Measurements from ENCODE around the gene CDKN2D.
"Not testable (repeated sequence)": the region's sequence is repeated elsewhere in the genome, so short reads cannot be mapped to it uniquely, and the experiment has no call there.

The CDKN2D gene

DNA sequence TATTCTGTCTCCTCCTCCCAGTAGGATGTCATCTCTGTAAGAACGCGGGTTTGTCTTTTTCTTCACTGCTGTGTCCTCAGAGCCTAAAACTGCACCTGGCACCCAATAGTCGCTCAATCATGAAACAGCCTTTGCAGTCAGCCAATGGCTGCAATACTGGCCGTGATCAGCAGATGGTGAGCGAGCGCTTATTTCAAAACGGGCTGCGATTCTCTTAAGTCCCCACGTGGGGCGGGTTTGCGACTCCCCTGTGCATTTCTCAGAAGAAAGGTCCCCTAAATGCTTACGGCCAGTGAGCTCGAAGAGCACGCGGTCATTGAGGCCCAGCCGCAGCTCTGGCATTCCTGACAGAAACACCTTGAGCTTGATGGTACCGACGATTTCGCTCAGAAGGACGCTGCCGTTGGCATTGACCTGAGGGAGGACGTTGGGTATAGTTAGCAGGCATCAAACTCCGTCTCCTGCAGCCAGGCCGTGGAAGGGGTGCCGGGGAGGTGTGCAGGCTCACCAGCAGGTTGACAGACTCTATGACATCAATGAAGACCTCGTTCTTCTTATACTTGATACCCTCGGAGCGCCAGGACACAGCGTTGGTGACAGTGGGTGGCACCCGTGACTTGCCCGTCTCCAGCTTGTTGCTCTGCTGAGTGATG lies 12.3 kb upstream of the CDKN2D start:
- DNase-seq (ENCODE audit: low spot score) = peak; percentile 94

- no peak for DNase-seq (ENCODE audit: low spot score)
Measured at GRCh38 chr19:10577951-10578350, 9.2 kb upstream of the CDKN2D start.

DNA sequence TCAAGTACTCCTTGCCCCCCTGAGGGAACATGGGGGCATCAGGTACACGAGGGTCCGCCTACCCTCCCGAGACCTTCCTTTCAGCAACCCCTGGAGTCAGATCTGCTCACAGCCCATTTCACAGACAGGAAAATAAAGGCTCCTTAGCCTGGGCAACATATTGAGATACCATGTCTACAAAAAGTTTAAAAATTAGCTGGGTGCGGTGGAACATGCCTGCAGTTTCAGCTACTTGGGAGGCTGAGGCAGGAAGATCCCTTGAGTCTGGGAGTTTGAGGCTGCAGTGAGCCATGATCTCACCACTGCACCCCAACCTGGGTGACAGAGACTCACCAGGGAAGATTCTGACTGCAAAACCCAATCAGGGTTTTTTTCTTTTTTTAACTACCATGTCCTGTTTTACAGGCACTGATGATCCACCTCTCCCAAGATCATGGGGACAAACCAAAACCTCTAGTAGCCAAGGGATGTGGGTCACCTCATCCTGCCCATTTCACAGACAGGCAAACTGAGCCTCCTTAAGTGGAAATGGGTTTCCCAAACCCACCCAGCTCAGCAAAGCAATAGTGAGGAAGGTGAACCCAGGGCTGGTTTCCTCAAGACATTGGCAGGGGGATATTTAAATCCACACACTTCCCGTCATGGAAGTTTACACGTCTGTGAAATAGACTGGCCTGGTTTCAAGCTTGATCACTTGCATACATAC lies 6.4 kb upstream of the CDKN2D start:
- no peak for DNase-seq (ENCODE audit: low spot score)

- no peak for DNase-seq (ENCODE audit: low spot score)
Measured at GRCh38 chr19:10574462-10574861, 5.7 kb upstream of the CDKN2D start.

- DNase-seq (ENCODE audit: low spot score) = not testable (repeated sequence)
Measured at GRCh38 chr19:10573793-10574192, 5.0 kb upstream of the CDKN2D start.

DNA sequence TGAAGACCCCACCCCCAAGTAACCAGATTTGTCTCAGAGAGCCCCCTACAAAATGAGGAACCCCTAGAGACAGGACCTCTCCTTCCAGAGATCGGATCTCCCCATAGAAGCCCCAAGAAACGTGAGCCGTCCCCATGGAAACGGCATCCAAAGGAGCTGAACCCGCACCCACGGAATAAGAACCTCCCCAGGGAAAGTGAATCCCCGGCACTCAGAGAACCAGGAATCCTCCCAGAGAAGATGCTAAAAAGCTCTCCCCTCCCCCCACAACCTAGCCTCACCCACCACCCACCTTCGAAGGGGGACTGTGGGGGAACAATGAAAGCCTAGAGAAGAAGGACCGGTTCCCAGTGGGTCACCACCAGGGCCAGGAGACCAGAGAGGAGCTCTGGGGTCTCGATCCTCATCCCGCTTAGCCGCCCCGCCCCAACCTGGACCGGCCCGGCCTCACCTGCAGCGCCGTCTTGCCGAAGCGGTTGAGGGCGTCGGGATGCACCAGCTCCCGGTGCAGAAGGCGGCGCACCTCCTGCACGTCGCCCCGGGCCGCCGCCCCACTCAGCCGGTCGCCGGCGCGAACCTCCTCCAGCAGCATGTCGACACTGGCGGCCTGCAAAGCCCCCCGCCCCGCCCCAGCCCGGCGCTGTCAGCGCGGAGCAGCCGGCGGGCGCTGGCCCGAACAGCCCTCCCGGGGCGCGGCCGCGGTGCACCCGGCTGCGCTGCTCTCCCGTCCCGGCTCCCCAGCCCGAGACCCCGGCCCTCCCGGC lies 535 bp downstream of the CDKN2D start:
- peak; percentile 53 for DNase-seq (ENCODE audit: low spot score)

DNA sequence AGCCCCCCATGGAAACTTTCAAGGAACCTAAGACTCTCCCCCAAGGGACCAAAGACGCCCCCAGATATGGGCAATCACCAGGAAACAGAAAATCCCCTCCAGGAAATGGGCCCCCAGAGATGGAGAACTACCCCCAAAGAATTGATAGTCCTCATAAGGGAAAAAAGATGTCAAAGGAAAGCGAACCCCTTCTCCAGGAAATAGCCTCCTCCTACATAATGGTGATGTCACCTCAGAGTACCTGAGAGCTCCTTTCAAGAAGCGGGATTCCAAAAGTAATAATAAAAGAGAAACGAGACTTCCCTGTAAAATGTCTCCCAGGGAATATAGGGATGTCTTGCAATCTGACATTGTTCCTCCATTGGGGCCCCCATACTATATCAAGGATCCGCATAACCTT lies 1.1 kb downstream of the CDKN2D start:
- DNase-seq (ENCODE audit: low spot score) = peak; percentile 31

DNA sequence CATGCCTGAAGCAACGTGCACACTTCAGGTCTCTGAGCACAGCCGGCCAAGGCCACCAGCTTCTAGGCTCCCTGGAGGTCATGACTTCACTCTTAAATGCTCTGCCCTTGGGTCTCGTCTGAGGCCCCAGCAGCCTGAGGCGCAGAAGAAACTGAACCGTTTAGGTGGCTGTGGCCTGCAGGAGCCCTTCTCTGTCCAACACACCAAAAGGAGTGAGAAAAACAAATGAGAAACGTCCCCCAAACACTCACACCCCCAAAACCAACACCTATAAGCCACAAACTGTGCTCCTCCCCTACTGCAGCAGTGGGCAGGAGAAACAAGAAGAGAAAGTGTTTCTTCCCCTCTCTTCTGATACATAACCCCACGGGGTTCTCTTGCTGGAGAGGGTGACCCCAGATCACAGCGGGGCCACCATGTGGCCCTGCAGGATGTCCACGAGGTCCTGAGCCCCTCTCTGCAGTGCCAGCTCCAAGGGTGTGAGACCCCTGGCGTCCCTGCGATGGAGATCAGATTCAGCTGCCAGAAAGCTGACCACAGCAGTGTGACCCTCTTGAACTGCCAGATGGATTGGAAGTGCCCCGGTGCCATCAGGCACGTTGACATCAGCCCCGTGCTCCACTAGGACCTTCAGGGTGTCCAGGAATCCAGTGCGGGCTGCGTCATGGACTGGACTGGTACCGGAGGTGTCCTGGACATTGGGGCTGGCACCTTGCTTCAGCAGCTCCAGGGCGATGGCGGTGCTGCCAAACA lies 1.9 kb downstream of the CDKN2D start:
- peak; percentile 53 for DNase-seq (ENCODE audit: low spot score)

- no peak for DNase-seq (ENCODE audit: low spot score)
Measured at GRCh38 chr19:10566408-10566657, 2.4 kb downstream of the CDKN2D start.

DNA sequence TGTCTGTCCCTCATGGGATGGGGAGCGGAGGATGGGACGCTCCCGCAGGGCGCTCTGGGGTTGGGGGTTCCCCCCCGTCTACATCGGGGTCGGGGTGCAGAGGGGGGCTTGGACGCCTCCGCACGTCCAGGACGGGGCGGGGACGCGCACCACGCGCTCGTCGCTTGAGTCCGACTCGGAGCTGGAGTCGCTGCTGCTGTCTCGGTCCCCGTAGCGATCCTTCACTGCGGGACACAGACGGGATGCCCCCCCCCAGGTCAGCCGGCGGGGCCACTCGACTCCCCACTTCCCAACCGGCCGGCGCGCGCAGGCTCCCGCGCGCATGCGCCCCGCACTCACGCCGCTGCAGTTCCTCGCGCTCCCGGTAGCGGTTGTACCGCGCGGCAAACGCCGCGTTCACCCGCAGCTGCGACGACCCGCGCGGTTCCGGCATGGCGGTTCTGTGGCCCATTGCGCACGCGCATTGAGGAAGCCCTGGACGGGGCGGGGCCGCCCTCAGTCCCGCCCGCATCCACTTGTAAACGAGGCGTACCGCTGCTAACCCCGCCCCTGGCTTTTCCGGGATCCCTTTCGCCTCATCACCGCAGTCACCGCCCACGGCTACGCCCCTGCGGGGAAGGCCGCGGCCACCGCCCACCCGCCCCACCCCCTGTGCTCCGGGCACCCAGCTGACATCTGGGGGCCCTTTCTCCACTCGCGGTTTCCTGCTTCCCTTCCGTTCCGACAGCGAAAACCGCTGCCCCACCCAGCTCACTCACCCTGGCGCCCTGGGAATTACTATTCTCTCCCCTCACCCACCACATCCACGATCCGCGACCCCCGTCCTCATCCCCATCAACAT lies 3.0 kb downstream of the CDKN2D start, which contains the start of gene KRI1:
Gene KRI1 (minus strand): TSS at position 444 of the 841 bp plus-strand sequence. CDS start 11 bp downstream, at position 433.
- DNase-seq (ENCODE audit: low spot score) = peak; percentile 100

DNA sequence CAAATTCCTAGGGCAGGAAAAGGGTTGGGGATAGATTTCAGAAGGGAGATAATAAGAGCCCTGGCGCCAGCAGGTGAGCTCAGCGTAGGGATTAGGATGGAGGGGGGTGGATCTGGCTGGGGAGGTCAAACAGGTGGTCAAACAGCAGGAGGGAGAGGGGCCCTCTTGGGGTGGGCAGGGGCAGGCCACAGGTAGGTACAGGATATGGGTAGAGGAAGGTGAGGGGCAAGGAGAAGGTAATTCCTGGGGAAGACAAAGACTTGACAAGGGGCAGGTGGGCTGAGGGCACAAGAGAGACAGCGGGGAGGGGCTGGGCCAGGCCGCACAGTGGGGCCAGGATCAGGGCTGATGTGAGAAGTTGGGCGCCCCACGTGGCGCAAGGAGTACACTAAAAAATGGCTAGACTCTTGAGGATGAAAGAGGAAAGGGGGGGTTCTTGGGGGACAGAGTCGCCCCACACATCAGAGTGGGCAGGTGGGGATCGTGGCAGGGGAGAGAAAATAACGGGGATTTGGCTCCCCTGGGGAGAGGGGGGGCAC lies 3.7 kb downstream of the CDKN2D start:
- DNase-seq (ENCODE audit: low spot score) = peak; percentile 71

DNA sequence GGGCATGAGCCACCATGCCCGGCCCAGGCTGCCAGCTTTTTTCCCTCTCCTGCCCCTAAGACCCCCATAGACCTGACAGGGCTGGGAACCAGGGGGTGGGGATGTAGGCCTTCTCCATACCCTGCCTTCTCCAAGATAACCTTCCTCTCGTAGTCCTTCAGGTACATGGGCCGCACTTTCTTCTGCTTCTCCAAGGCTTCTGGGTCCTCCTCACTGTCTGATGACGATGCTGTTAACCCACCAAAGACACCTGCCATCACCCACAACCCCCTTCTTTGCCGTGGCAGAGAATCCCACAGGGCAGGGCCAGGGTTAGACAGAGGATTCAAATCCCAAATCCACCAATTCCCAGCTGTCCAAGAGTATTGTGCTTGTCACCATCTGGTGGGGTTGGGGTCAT lies 6.2 kb downstream of the CDKN2D start:
- no peak for DNase-seq (ENCODE audit: low spot score)

DNA sequence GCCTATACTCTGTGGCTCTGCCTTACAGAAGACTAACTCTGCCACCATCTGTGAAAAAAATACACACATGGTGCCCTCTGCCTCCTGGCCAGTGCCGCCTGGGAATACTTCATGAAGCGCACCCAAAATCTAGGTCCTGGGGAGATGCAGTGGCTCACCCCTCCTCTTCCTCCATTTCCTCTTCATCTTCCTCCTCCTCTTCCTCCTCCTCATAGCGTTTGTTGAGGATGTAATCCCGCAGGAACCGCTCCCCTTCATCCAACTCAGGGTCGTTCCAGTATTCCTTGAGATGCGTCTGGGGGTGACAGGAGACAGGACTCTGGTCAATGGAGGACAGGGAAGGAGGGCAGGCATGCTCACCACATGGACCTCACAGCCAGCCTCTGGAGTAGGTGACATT lies 8.6 kb downstream of the CDKN2D start:
- no peak for DNase-seq (ENCODE audit: low spot score)

- DNase-seq (ENCODE audit: low spot score) = no peak
Measured at GRCh38 chr19:10557603-10558197, 11.1 kb downstream of the CDKN2D start.

GRCh38 chr19:10555610-10555973 lies 13.2 kb downstream of the CDKN2D start:
- no peak for DNase-seq (ENCODE audit: low spot score)

GRCh38 chr19:10554760-10555609 lies 13.8 kb downstream of the CDKN2D start:
- no peak for DNase-seq (ENCODE audit: low spot score)

- no peak for DNase-seq (ENCODE audit: low spot score)
Measured at GRCh38 chr19:10553943-10554381, 14.8 kb downstream of the CDKN2D start.

GRCh38 chr19:10553087-10553667 lies 15.6 kb downstream of the CDKN2D start:
- no peak for DNase-seq (ENCODE audit: low spot score)

DNA sequence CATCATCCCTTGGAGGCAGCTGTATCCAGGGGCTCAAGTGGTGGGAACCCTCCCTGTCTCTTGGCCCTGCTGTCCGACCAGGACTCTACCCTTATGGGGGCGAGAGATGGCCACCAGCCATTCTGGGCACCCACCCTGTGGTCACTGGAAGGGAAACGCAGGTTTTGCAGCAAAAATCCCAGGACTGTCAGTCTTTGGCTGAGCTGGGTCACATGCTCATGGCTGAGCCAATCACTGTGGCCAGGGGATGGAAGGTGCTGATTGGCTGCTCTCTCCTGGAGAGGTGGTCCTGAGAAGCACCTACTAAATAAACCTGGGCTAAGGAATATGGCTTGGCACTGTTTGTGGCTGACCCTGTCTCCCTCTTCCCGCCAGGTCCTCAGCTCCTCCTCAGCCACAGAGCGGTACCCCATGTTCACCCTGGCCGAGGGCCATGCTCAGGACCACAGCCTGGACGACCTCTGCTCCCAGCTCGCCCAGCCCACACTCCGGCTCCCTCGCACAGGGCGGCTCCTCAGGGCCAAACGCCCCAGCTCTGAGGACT lies 16.2 kb downstream of the CDKN2D start:
- DNase-seq (ENCODE audit: low spot score) = no peak

All from hematopoietic multipotent progenitor cell treated with erythropoietin and hydrocortisone succinate and interleukin-3 and kit ligand, for 17 days (in vitro differentiated cells).